HG02610 (cell line): ENCODE data around the gene SCYGR6.

ENCODE experiments used
- ATAC-seq: cut with Tn5 transposase; IDR thresholded peaks from one replicate; pipeline ENCODE4 v1.9.1; 2021; ENCODE audit warnings: mild to moderate bottlenecking, moderate library complexity; ENCODE audit not compliant: unreplicated experiment

The SCYGR6 gene

DNA sequence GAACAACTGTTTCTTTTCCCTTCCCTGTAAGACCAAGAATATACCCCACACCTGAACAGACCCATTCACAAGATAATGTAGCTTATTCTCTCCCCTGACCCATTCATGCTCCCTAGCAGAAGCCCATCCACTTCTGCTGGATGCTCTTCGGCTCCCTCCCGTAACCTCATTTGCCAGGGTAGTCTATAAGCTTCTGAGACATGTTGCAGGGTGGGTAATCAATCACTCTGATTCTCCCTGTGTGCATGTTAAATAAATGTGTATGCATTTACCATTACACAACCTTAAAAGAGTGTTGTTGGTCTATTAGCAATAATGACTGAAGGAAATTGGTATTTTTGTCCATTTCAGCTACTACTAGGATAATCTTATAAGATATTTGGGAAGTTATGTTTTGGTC lies 8.1 kb downstream of the SCYGR6 start:
- ATAC-seq = no peak

- ATAC-seq = no peak
These were observed 11.3 kb downstream of the SCYGR6 start for GRCh38 chr2:227713291-227713690.

DNA sequence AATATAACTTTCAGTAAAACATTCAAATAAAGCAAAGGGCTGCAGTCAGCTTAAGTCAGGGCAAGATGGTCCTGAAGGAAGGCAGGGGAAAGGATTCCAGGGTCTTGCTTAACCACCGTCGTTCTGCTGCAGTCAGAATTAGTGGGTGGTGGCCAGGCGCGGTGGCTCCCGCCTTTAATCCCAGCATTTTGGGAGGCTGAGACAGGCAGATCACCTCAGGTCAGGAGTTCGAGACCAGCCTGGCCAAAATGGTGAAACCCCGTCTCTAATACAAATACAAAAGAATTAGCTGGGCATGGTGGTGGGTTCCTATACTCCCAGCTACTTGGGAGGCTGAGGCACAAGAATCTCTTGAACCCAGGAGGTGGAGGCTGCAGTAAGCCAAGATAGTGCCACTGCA lies 13.6 kb downstream of the SCYGR6 start:
- ATAC-seq = no peak

- no peak for ATAC-seq
These were observed 17.2 kb downstream of the SCYGR6 start for GRCh38 chr2:227707390-227707789.

DNA sequence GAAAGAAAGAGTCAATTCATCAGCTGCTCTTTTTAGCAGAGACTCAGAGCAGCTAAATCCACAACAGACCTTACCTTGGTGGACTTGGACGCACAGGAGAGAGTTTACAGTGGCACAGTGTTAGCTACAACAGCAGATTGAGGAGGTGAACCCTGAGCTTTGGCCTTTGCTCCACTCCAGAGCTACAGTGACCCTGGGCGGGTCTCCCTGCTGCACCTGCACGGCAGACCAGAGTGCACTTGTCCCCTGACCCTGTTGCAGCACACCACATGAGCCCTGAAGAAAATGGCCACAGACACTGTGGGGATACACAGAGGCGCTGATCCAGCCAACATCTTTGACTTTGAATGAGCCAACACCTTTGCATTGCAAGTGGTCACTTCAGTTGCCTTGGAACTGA lies 17.7 kb downstream of the SCYGR6 start:
- ATAC-seq = no peak

GRCh38 chr2:227703961-227704360 lies 20.6 kb downstream of the SCYGR6 start:
- no peak for ATAC-seq

DNA sequence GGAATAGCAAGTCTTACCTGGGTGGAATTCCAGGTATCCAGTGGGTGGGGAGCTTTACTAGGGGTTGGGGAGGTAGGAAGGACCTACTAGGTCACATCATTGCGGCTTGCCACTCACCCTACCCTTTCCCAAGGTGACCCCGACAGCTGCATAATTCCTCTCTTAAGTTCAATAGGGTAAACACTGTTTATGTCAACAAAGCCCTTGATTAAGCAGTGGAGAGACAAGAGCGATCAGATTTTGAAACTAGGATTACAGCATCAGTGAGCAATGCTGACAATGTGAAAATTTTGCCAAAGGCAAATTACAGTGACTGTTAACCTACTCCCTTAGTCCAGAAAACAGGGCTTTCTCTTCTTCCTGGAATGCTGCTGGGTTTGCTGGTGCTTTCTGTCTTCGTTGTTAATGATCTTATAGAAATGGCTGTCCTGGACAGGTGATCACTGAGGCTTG lies 21.3 kb downstream of the SCYGR6 start:
- ATAC-seq = no peak

DNA sequence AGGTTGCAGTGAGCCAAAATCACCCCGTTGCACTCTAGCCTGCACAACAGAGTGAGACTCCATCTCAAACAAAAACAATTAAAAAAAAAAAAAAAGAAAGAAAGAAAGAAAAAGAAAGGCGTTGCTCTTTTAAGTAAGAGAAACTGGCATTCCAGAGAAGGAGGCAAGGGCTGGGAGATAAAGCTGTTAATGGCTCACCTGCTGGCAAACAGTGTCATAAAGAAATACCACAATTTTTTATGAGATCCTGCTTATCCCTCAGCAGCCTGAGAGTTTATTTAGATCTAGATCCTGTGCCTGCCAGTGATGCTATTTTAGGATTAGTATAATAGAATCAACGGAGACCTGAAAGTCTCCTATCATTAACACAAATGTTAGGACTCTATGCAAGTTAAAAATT lies 23.0 kb downstream of the SCYGR6 start:
- no peak for ATAC-seq

DNA sequence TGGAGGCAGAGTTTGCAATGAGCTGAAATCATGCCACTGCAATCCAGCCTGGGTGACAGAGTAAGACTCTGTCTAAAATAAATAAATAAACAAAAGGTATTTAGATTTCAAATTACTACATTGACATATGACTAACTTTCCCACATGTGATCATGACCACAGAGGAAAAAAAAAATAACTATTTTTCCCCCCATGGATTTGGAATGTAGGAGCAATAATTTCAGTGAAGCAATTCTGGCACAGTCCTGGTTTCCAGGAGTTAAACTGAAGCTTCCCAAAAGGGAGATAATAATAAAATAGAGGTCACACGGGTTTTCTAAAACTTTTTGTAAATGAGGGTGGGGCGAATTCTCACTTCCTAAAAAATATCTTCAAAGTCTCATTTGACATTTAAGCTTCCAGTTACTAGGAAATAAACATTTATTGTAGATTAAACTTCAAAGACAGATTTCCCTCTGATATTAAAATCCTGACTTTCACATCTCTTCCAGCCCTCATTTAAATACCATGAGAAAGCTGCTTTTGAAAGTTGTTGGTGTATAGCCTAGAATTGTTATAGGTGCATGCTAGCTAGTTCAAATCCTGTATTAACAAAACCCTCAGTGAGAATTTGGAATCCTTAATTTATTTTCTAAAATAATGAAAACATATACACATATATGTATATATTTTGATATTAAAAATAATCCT lies 27.4 kb downstream of the SCYGR6 start:
- ATAC-seq = no peak

- ATAC-seq = no peak
These were observed 37.4 kb downstream of the SCYGR6 start for GRCh38 chr2:227687189-227687588.

DNA sequence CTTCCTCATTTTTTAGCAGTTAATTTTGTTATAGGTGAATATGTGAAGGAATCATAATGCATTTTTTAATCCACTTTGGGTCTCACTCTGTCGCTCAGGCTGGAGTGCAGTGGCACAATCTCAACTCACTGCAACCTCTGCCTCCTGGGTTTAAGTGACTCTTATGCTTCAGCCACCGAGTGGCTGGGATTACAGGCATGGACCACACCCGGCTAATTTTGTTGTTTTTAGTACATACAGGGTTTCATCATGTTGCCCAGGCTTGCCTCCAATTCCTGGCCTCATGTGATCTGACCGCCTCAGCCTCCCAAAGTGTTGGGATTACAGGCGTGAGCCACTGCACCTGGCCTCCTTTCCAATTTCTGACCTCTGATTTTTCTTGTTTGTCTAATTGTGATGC lies 40.3 kb downstream of the SCYGR6 start:
- no peak for ATAC-seq

GRCh38 chr2:227677928-227678327 lies 46.6 kb downstream of the SCYGR6 start:
- ATAC-seq = no peak

DNA sequence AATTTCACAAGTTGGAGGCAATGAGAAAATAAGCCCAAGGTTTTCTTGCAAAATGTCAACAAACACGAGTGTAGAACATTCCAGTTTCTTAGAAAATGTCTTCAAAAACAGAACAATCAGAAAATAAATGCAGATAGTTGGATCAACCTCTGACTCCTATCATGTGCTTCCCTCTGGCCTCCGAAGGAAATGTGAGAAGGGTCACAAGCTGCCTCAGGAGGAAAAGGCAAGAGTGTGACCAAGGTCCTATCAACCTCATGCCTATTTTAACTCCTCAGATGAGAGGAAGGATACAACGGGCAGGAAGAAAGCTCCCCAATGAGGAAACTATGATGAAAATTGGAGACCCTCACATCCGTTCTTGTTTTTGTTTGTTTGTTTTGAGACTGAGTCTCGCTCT lies 50.1 kb downstream of the SCYGR6 start:
- ATAC-seq = no peak
